ENCODE results near the gene ARL4C. TPM values are rescaled to one million over a fixed set of nuclear protein-coding genes. Genes with fewer than 3 reads are reported as not detected.

Gene ARL4C
- total and polyA plus RNA-seq, 12 donors = 1.3 to 16.0 (median 6.8) TPM

DNA sequence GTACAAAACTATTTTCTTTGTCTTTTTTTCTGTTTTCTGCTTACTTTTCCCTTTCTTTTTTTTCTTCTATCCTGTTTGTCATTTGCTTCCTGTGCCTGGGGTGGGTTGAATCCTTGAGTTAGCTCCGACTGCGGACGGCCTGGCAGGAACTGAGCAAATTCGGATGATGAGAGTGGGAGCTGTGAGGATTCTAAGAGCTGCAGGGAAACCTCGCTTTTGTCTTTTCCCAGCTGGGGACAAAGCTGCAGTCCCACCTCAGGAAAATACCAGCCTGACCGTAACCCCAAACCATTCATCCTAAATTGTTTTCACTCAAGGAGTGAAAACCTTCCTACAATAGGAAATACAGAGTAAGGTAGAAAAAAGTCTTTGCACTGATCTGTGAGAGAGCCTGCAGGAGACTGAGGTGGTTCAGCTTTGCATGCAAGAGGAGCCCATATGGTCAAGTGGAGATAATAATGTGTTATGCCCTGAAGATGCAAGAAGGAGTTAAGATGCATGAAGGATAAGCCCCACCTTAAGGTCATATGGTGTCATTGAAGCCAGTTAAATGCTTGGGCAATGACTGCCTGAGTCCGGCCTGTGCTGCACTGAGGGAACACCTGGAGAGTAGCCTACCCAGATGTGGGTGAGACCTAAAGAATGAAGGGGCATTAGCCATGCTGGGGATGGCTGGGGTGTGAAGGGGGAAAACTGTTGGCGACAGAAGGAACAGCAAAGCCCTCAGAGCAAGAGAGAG is 31.7 kb upstream of the ARL4C start:
- intact Hi-C loops (cut with DNase I) = no loop called here
- Histone ChIP-seq H3K27ac (no peak overlapping the region), H3K36me3 (replicated peaks in 1 of 2) (no peaks in the 10 kb centered on the region), H3K4me1 (replicated peaks in 1 of 2) (no peaks in the 10 kb centered on the region), H3K9me3 (replicated peaks in 1 of 3) (no peaks in the 10 kb centered on the region), H3K27me3 (no peaks in the 10 kb centered on the region), H3K4me3 (no peak overlapping the region)
- TF ChIP-seq, protein P1, sequence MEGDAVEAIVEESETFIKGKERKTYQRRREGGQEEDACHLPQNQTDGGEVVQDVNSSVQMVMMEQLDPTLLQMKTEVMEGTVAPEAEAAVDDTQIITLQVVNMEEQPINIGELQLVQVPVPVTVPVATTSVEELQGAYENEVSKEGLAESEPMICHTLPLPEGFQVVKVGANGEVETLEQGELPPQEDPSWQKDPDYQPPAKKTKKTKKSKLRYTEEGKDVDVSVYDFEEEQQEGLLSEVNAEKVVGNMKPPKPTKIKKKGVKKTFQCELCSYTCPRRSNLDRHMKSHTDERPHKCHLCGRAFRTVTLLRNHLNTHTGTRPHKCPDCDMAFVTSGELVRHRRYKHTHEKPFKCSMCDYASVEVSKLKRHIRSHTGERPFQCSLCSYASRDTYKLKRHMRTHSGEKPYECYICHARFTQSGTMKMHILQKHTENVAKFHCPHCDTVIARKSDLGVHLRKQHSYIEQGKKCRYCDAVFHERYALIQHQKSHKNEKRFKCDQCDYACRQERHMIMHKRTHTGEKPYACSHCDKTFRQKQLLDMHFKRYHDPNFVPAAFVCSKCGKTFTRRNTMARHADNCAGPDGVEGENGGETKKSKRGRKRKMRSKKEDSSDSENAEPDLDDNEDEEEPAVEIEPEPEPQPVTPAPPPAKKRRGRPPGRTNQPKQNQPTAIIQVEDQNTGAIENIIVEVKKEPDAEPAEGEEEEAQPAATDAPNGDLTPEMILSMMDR (IDR thresholded peaks at IDR 0.05) = no peak
- no peak for TF ChIP-seq POLR2A (IDR thresholded peaks at IDR 0.05)
- no peak for DNase-seq
- WGBS, 4 donors = 70 to 80% (median 78%) methylated on average over 8 of the region's 8 CpGs

GRCh38 chr2:234526711-234527110 is 29.8 kb upstream of the ARL4C start:
- Histone ChIP-seq H3K4me3 (no peak overlapping the region), H3K27me3 (no peaks in the 10 kb centered on the region), H3K9me3 (replicated peaks in 1 of 3) (no peaks in the 10 kb centered on the region), H3K36me3 (replicated peaks in 1 of 2) (no peaks in the 10 kb centered on the region), H3K4me1 (replicated peaks in 1 of 2) (no peaks in the 10 kb centered on the region), H3K27ac (no peak overlapping the region)
- 89 to 96% (median 94%) methylated on average over 3 of the region's 3 CpGs for WGBS, 4 donors
- DNase-seq = no peak
- intact Hi-C loops (cut with DNase I) = no loop called here
- no peak for TF ChIP-seq POLR2A (IDR thresholded peaks at IDR 0.05)
- TF ChIP-seq, protein P1 (IDR thresholded peaks at IDR 0.05) = no peak

GRCh38 chr2:234521536-234521935 is 24.7 kb upstream of the ARL4C start:
- TF ChIP-seq, protein P1 (IDR thresholded peaks at IDR 0.05) = no peak
- TF ChIP-seq POLR2A (IDR thresholded peaks at IDR 0.05) = no peak
- no peaks in the 10 kb centered on the region for H3K27me3 ChIP-seq
- H3K27ac ChIP-seq = no peak overlapping the region
- DNase-seq = no peak
- no peaks in the 10 kb centered on the region for H3K4me1 ChIP-seq (replicated peaks in 1 of 2)
- WGBS, 4 donors = 65 to 75% (median 70%) methylated on average over 2 of the region's 2 CpGs
- no peak overlapping the region for H3K4me3 ChIP-seq
- H3K36me3 ChIP-seq (replicated peaks in 1 of 2) = no peaks in the 10 kb centered on the region
- intact Hi-C loops (cut with DNase I) = no loop called here
- H3K9me3 ChIP-seq (replicated peaks in 1 of 3) = no peaks in the 10 kb centered on the region

DNA sequence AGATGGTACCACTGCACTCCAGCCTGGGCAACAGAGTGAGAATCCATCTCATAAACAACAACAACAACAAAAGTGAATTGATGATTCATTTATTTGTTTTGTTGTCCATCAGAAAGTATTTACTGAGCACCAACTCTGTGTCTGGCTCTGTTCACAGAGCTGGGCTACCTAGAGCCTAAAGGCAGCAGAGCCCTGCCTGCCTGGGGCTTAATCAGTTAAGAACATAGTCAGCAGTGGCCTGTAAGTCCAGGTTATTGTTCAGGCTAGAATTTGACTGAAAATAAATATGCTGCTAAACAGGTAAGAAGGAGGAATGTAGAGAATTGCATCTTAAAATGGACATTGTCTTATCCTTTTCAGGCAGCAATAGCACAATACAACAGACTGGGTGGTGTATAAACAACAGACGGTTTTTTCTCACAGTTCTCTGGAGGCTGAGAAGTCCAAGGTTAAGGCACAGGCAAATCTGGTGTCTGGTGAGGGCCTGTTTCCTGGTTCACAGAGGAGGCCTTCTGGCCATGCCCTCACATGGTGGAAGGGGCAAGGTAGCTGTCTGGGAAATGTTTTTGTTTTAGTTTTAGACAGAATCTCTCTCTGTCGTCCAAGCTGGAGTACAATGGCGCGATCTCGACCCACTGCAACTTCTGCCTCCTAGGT is 22.2 kb upstream of the ARL4C start:
- H3K36me3 ChIP-seq (replicated peaks in 1 of 2) = no peaks in the 10 kb centered on the region
- no peaks in the 10 kb centered on the region for H3K4me1 ChIP-seq (replicated peaks in 1 of 2)
- 81 to 90% (median 83%) methylated on average over 5 of the region's 5 CpGs for WGBS, 4 donors
- DNase-seq = no peak
- H3K4me3 ChIP-seq = no peak overlapping the region
- no peaks in the 10 kb centered on the region for H3K9me3 ChIP-seq (replicated peaks in 1 of 3)
- intact Hi-C loops (cut with DNase I) = no loop called here
- H3K27me3 ChIP-seq = no peaks in the 10 kb centered on the region
- no peak overlapping the region for H3K27ac ChIP-seq
- TF ChIP-seq, protein P1 (IDR thresholded peaks at IDR 0.05) = no peak
- TF ChIP-seq POLR2A (IDR thresholded peaks at IDR 0.05) = no peak

Measured in adrenal gland (tissue), 12 donors.